SU-DHL-6 (cell line): ENCODE measurements around the gene CFAP70.

Experiments
- CTCF ChIP-seq: fragments of 200-600 bp; sonication (generic); IDR thresholded peaks from one replicate; pipeline ENCODE4 v1.5.1; 2017; ENCODE audit warnings: antibody characterized with exemption, mild to moderate bottlenecking, low read length, moderate library complexity; ENCODE audit not compliant: insufficient read depth, poor library complexity, severe bottlenecking
- EZH2phosphoT487 ChIP-seq: fragments of 200-600 bp; sonication (generic), shearing (Covaris generic); conservative IDR thresholded peaks from 2 replicates; pipeline ENCODE4 v1.6.1; 2018; ENCODE audit warnings: mild to moderate bottlenecking, antibody characterized with exemption, low read length, moderate library complexity, mixed read lengths

GRCh38 chr10:73340121-73340520, 18.5 kb downstream of the CFAP70 start:
- no peak for TF ChIP-seq CTCF
- no peak for TF ChIP-seq EZH2phosphoT487
